Adrenal gland (tissue), 12 donors: ENCODE data around the gene PTGIS. TPM values are rescaled to one million over a fixed set of nuclear protein-coding genes. Genes with fewer than 3 reads are reported as not detected.

Experiments used
- DNase-seq, 7 donors: peaks; one replicate each; pipeline ENCODE4 v3.0.0-alpha.2; 2019 to 2020
- H3K27ac ChIP-seq, 5 donors: fragments of 200-600 bp; sonication (generic) in 4 of 5; 1 replicate in 3 of 5; 2 replicates in 2 of 5; pipeline versions ENCODE4 v1.5.1 to v1.8.0; 2016 to 2020; ENCODE audit warnings: mild to moderate bottlenecking in 1 of 5
- H3K27me3 ChIP-seq: fragments of 200-600 bp; 2 replicates; pipeline ENCODE4 v1.8.0; 2021
- H3K36me3 ChIP-seq, 2 donors: fragments of 200-600 bp; replicated peaks in 1 of 2; 1 replicate in 1 of 2; 2 replicates in 1 of 2; pipeline versions ENCODE4 v1.5.1 to v1.8.0; 2018 to 2022
- H3K4me1 ChIP-seq, 2 donors: fragments of 200-600 bp; replicated peaks in 1 of 2; 1 replicate in 1 of 2; 2 replicates in 1 of 2; pipeline versions ENCODE4 v1.5.1 to v1.8.0; 2018 to 2021
- H3K4me3 ChIP-seq, 4 donors: fragments of 200-600 bp; sonication (generic) in 3 of 4; one replicate each; pipeline ENCODE4 v1.5.1; 2016 to 2018
- H3K9me3 ChIP-seq, 3 donors: fragments of 200-600 bp; sonication (generic) in 1 of 3; replicated peaks in 1 of 3; 1 replicate in 2 of 3; 2 replicates in 1 of 3; pipeline versions ENCODE4 v1.5.1 to v1.8.0; 2016 to 2021
- CTCF ChIP-seq, 6 experiments: fragments of 450-650 bp in 4 of 6; fragments of 200-600 bp in 2 of 6; sonication (generic) in 1 of 6; IDR thresholded peaks; 1 replicate in 5 of 6; 2 replicates in 1 of 6; pipeline versions ENCODE4 v1.5.1 to v1.8.0; 2016 to 2021; ENCODE audit warnings: antibody characterized with exemption in 6 of 6, mild to moderate bottlenecking in 2 of 6, moderate library complexity in 1 of 6
- POLR2A ChIP-seq, 2 donors: fragments of 450-650 bp; IDR thresholded peaks; one replicate each; pipeline ENCODE4 v1.6.1; 2017; ENCODE audit warnings: antibody characterized with exemption in 2 of 2, mild to moderate bottlenecking in 2 of 2, moderate library complexity in 1 of 2
- WGBS, 4 donors: extraction: QIAGEN DNeasy Blood & Tissue Kit in 2 of 4; methylation state at CpG; one replicate each; pipeline versions ENCODE4 v1.1.5 to v1.1.7; 2013 to 2017; 5-methylcytosine and 5-hydroxymethylcytosine counted together
- intact Hi-C, 2 donors: fragments of 100-400 bp; cut with DNase I; formaldehyde crosslinking; loops; one replicate each; pipeline versions ENCODE4 v1.14.1 to v1.15.0; 2022 to 2023
- polyA plus RNA-seq, 3 donors: library from polyadenylated mRNA; stranded (reverse); fragments of 200-250 nt in 2 of 3; fragments of 350-450 nt in 1 of 3; fragmentation: Illumina TruSeq in 1 of 3; extraction: RNeasy Lipid Tissue Mini Kit (QIAGEN cat#74804) in 1 of 3; gene quantifications; one replicate each; pipeline ENCODE4 v1.2.3, GENCODE V29; 2013 to 2014
- total RNA-seq, 9 donors: library from RNA; depleted of rRNA in 4 of 9; stranded (reverse); fragments of >200 nt in 4 of 9; fragments of 120-200 nt in 1 of 9; fragmentation: NEBNext Ultra II Directional in 1 of 9; extraction: Animal tissue kit (Norgen Biotek cat#: 25700) in 1 of 9; gene quantifications; one replicate each; pipeline versions ENCODE4 v1.1.0 to v1.2.4, GENCODE V29; 2013 to 2023
- donor health status: healthy with polysubstance abuse.
- donor health status: Bipolar disorder and iron deficiency.
- donor health status: DM: yes; HTN: yes; CAD: no.
- donor health status: DM: no; HTN: no; CAD: no.
- donor health status: DM: no; HTN: no; CAD: no.
- donor health status: DM: yes; HTN: yes; CAD: no.

PTGIS gene
- total and polyA plus RNA-seq, 12 donors: 3.5 to 34.2 (median 8.0) TPM

DNA sequence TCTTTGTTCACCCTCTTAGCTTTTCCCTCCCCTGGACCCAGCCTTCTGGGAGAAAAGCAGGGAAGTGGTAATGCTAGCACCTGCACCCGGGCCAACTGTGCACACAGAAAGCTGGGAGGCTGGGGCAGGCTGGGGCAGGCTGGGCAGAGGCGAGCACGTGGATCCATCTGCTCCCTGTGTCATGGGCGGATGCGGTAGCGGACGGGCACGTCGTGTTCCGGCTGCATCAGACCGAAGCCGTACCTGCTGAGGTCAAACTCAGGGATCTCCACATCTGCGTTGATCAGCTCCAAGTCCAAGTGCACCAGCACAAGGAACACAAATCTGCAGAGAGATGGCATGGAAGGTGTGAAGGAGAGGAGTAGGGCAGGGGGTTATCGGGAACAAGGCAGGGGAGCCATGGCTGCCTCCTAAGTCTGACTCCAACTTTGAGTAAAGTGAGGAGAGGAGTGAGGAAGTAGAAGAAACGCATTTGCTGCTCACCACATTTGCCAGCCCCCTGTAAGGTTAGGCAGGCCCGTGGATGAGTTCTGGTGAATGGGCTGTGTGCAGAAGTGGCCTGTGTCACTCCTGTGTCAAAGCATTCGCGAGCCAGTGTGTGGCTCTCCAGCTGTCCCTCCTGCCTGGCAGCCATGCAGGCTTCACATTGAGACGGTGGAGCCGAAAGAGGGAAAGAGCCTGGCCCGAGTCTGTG, 60.0 kb downstream of the PTGIS start:
- no peak overlapping the region for H3K4me3 ChIP-seq
- intact Hi-C loops: no loop called here
- H3K27ac ChIP-seq: no peak overlapping the region
- TF ChIP-seq POLR2A (IDR thresholded peaks at IDR 0.05) (no peak), CTCF (IDR thresholded peaks at IDR 0.05) (no peak)
- no peaks in the 10 kb centered on the region for H3K9me3 ChIP-seq
- no peaks in the 10 kb centered on the region for H3K36me3 ChIP-seq
- DNase-seq: no peak
- H3K4me1 ChIP-seq: peaks cover 0 to 8% of the 10 kb centered on the region in 2 donors
- 65 to 79% (median 73%) methylated on average over 16 to 21 of the region's 21 CpGs for WGBS, 4 donors
- peaks cover 7% of the 10 kb centered on the region for H3K27me3 ChIP-seq

DNA sequence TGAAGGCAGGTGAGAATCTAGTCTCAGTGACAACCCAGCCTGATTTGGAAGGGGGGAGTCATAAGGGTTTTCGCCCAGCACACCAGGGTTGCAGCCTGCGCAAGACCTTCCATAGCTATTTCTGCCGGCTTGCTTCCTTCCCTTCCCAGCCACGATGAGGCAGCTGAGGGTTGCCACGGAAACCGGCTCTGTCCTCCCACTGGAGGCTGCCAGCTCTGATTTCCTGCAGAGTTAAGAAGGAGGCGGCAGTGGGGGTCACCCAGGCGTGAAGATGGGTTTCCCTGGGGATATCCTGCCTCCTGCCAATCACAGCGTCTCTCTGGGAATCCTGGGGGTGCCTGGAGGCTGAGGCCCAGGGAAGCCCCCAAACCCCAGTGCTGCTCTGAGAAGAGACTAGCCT, 62.4 kb downstream of the PTGIS start:
- intact Hi-C loops: no loop called here
- Histone ChIP-seq H3K27me3 (peaks cover 7% of the 10 kb centered on the region), H3K4me3 (no peak overlapping the region), H3K27ac (no peak overlapping the region), H3K4me1 (peaks cover 0 to 8% of the 10 kb centered on the region in 2 donors), H3K9me3 (no peaks in the 10 kb centered on the region), H3K36me3 (no peaks in the 10 kb centered on the region)
- DNase-seq: peak in 5 of 7 donors; percentile 28 to 77 (median 35)
- TF ChIP-seq POLR2A (IDR thresholded peaks at IDR 0.05) (no peak), CTCF (IDR thresholded peaks at IDR 0.05) (no peak)
- WGBS, 4 donors: 7 to 24% (median 21%) methylated on average over 5 to 9 of the region's 9 CpGs

GRCh38 chr20:49503176-49503575, 64.8 kb downstream of the PTGIS start:
- intact Hi-C loops: no loop called here
- DNase-seq: no peak
- Histone ChIP-seq H3K9me3 (no peaks in the 10 kb centered on the region), H3K27me3 (peaks cover 7% of the 10 kb centered on the region), H3K4me1 (peaks cover 0 to 8% of the 10 kb centered on the region in 2 donors), H3K4me3 (no peak overlapping the region), H3K27ac (no peak overlapping the region), H3K36me3 (no peaks in the 10 kb centered on the region)
- WGBS, 4 donors: 70 to 78% (median 76%) methylated on average over 6 of the region's 6 CpGs
- TF ChIP-seq CTCF (IDR thresholded peaks at IDR 0.05) (no peak), POLR2A (IDR thresholded peaks at IDR 0.05) (no peak)

- H3K9me3 ChIP-seq: no peaks in the 10 kb centered on the region
- no peak for TF ChIP-seq CTCF (IDR thresholded peaks at IDR 0.05)
- no peak for TF ChIP-seq POLR2A (IDR thresholded peaks at IDR 0.05)
- DNase-seq: no peak
- H3K4me1 ChIP-seq: peaks cover 0 to 8% of the 10 kb centered on the region in 2 donors
- no peak overlapping the region for H3K27ac ChIP-seq
- peaks cover 7% of the 10 kb centered on the region for H3K27me3 ChIP-seq
- H3K36me3 ChIP-seq: no peaks in the 10 kb centered on the region
- WGBS, 4 donors: 63 to 79% (median 68%) methylated on average over 3 of the region's 3 CpGs
- intact Hi-C loops: no loop called here
- H3K4me3 ChIP-seq: no peak overlapping the region
Observed at GRCh38 chr20:49501917-49502316, 66.0 kb downstream of the PTGIS start.
